A673 (cell line): ENCODE measurements around the gene MICB. TPM values are rescaled to one million over a fixed set of nuclear protein-coding genes. Genes with fewer than 3 reads are reported as not detected.

Experiments
- BruUV-seq: library from RNA; stranded (reverse); fragments of 400-500 nt; replicated peaks from 2 replicates; lab custom pipeline; 2021; lab: Mats Ljungman, UMichigan
- CTCF ChIA-PET: fragments of 300-600 bp; sonication (Branson Sonifier 250); formaldehyde crosslinking; loops from one replicate; lab custom pipeline; 2022; ENCODE audit warnings: antibody characterized with exemption; lab: Charles Lee
- POLR2A ChIA-PET: fragments of 300-600 bp; sonication (Branson Sonifier 250); formaldehyde crosslinking; loops from one replicate; lab custom pipeline; 2022; ENCODE audit warnings: antibody characterized with exemption; ENCODE audit not compliant: low non-redundant PET; lab: Charles Lee
- DNase-seq: peaks from one replicate; pipeline ENCODE4 v3.0.0-alpha.2; 2015; ENCODE audit warnings: low spot score
- H3K27ac ChIP-seq: fragments of 200-600 bp; sonication (generic); 2 replicates; pipeline ENCODE4 v1.5.1; 2016; ENCODE audit warnings: mixed run types, low read depth, mild to moderate bottlenecking, mixed read lengths, antibody characterized with exemption, low read length; ENCODE audit not compliant: poor library complexity, severe bottlenecking
- H3K27me3 ChIP-seq: fragments of 200-600 bp; sonication (generic); replicated peaks from 2 replicates; pipeline ENCODE4 v1.6.1; 2017; ENCODE audit warnings: mixed run types, low read depth, mild to moderate bottlenecking, mixed read lengths, antibody characterized with exemption, low read length; ENCODE audit not compliant: insufficient read depth, poor library complexity
- H3K36me3 ChIP-seq: fragments of 200-600 bp; sonication (generic); 2 replicates; pipeline ENCODE4 v1.6.1; 2016; ENCODE audit warnings: mixed run types, mild to moderate bottlenecking, mixed read lengths, antibody characterized with exemption, low read length; ENCODE audit not compliant: insufficient read depth, poor library complexity, severe bottlenecking
- H3K4me1 ChIP-seq: fragments of 200-600 bp; sonication (generic); 2 replicates; pipeline ENCODE4 v1.6.1; 2017; ENCODE audit warnings: mixed run types, mild to moderate bottlenecking, mixed read lengths, antibody characterized with exemption, low read length; ENCODE audit not compliant: insufficient read depth, poor library complexity, severe bottlenecking
- H3K4me3 ChIP-seq: fragments of 200-600 bp; sonication (generic); 2 replicates; pipeline ENCODE4 v1.5.1; 2016; ENCODE audit warnings: low read depth, mixed run types, mild to moderate bottlenecking, mixed read lengths, low read length; ENCODE audit not compliant: poor library complexity, severe bottlenecking
- H3K9me3 ChIP-seq: fragments of 200-600 bp; sonication (generic); 2 replicates; pipeline ENCODE4 v1.6.1; 2016; ENCODE audit warnings: mixed run types, low read depth, mild to moderate bottlenecking, mixed read lengths, antibody characterized with exemption, low read length; ENCODE audit not compliant: poor library complexity, severe bottlenecking
- CTCF ChIP-seq: fragments of 300-800, 200-600 bp; sonication (generic); conservative IDR thresholded peaks from 2 replicates; pipeline ENCODE4 v1.5.1; 2017; ENCODE audit warnings: low read depth, mild to moderate bottlenecking, antibody characterized with exemption, low read length, moderate library complexity, mixed read lengths
- EZH2 ChIP-seq: fragments of 200-600 bp; sonication (generic); IDR thresholded peaks from 2 replicates; pipeline ENCODE4 v1.6.1; 2017; ENCODE audit warnings: borderline replicate concordance, low read depth, mild to moderate bottlenecking, mixed read lengths, antibody characterized with exemption, low read length; ENCODE audit not compliant: poor library complexity, severe bottlenecking
- intact Hi-C: fragments of 100-400 bp; cut with micrococcal nuclease; formaldehyde crosslinking; loops from one replicate; pipeline ENCODE4 v1.10.0; 2022; ENCODE audit not compliant: unreplicated experiment
- total RNA-seq: library from RNA; stranded (reverse); gene quantifications from 2 replicates; pipeline ENCODE4 v1.2.3, GENCODE V29; 2021

The MICB gene
- total RNA-seq, 1 experiment from 2014 or later: 12.7 TPM

- H3K27me3 ChIP-seq: no peaks in the 10 kb centered on the region
- H3K4me3 ChIP-seq: no peak overlapping the region
- intact Hi-C loops: no loop called here
- ChIA-PET CTCF (no interaction called here), POLR2A (no interaction called here)
- DNase-seq: no peak
- BruUV-seq: no TSS peak
- no peak for TF ChIP-seq CTCF
- no peak for TF ChIP-seq EZH2
- peaks cover 18% of the 10 kb centered on the region for H3K36me3 ChIP-seq
- no peaks in the 10 kb centered on the region for H3K4me1 ChIP-seq
- H3K9me3 ChIP-seq: no peaks in the 10 kb centered on the region
- no peak overlapping the region for H3K27ac ChIP-seq
Measured at GRCh38 chr6:31558631-31559500, 60.9 kb downstream of the MICB start.

GRCh38 chr6:31559606-31559957, 61.6 kb downstream of the MICB start:
- intact Hi-C loops: no loop called here
- Histone ChIP-seq H3K27me3 (no peaks in the 10 kb centered on the region), H3K27ac (no peak overlapping the region), H3K4me1 (no peaks in the 10 kb centered on the region), H3K9me3 (no peaks in the 10 kb centered on the region), H3K4me3 (no peak overlapping the region), H3K36me3 (peaks cover 12% of the 10 kb centered on the region)
- no TSS peak for BruUV-seq
- ChIA-PET POLR2A (no interaction called here), CTCF (no interaction called here)
- no peak for TF ChIP-seq CTCF
- DNase-seq: no peak

- no peaks in the 10 kb centered on the region for H3K9me3 ChIP-seq
- no peaks in the 10 kb centered on the region for H3K4me1 ChIP-seq
- no peak for DNase-seq
- ChIA-PET CTCF (no interaction called here), POLR2A (no interaction called here)
- intact Hi-C loops: no loop called here
- no peak overlapping the region for H3K4me3 ChIP-seq
- H3K27ac ChIP-seq: no peak overlapping the region
- H3K27me3 ChIP-seq: no peaks in the 10 kb centered on the region
- no TSS peak for BruUV-seq
- peaks cover 8% of the 10 kb centered on the region for H3K36me3 ChIP-seq
- TF ChIP-seq EZH2: no peak
- no peak for TF ChIP-seq CTCF
Measured at GRCh38 chr6:31559958-31560696, 62.2 kb downstream of the MICB start.
